HCT116 (cell line): ENCODE results near the gene PREX1. TPM values are rescaled to one million over a fixed set of nuclear protein-coding genes. Genes with fewer than 3 reads are reported as not detected.

ENCODE experiments used
- ATAC-seq: fragments of 200-7000 bp; cut with Tn5 transposase; 2 replicates; pipeline ENCODE4 v1.9.1; 2020; ENCODE audit warnings: mild to moderate bottlenecking, moderate library complexity
- BruUV-seq: library from RNA; stranded (reverse); fragments of 400-500 nt; replicated peaks from 2 replicates; lab custom pipeline; 2021; lab: Mats Ljungman, UMichigan
- CTCF ChIA-PET: fragments of 300-600 bp; sonication (Branson Sonifier 250); formaldehyde crosslinking; loops from one replicate; lab custom pipeline; 2021; ENCODE audit warnings: antibody characterized with exemption; lab: Charles Lee
- POLR2A ChIA-PET: fragments of 300-600, 350-600 bp; sonication (Branson Sonifier 250); formaldehyde crosslinking; loops from one replicate; lab custom pipeline; 2021; ENCODE audit warnings: antibody characterized with exemption; lab: Charles Lee
- RAD21 ChIA-PET, 2 experiments: fragments of 300-600 bp; sonication (Branson Sonifier 250); formaldehyde crosslinking; loops; one replicate each; lab custom pipeline; 2023; ENCODE audit warnings: low total read pairs in 2 of 2; ENCODE audit not compliant: uncharacterized antibody in 2 of 2, unreplicated experiment in 2 of 2, low non-redundant PET in 1 of 2; lab: Charles Lee
- DNase-seq: peaks from one replicate; pipeline ENCODE4 v3.0.0-alpha.2; 2010; ENCODE audit warnings: low read depth, low spot score
- H2AFZ ChIP-seq: fragments of 200-600 bp; shearing (Covaris generic), sonication (generic); 2 replicates; pipeline ENCODE4 v1.6.1; 2017; ENCODE audit warnings: low read depth, mixed run types, mixed read lengths, antibody characterized with exemption, low read length; ENCODE audit not compliant: poor library complexity, severe bottlenecking
- H3K27ac ChIP-seq: 2 replicates; pipeline ENCODE4 v1.5.1; 2012; ENCODE audit warnings: low read depth, low read length
- H3K27me3 ChIP-seq: fragments of 200-600 bp; sonication (generic); 2 replicates; pipeline ENCODE4 v1.6.1; 2016; ENCODE audit warnings: mixed run types, low read length, mixed read lengths; ENCODE audit not compliant: insufficient read depth
- H3K36me3 ChIP-seq, 2 experiments: fragments of 200-500 bp in 1 of 2; fragments of 200-600 bp in 1 of 2; sonication (Bioruptor generic) in 1 of 2; sonication (generic) in 1 of 2; 2 replicates each; pipeline versions ENCODE4 v1.5.1 to v1.6.1; 2014 to 2016; ENCODE audit warnings: low read length in 2 of 2, inconsistent platforms in 1 of 2, mixed read lengths in 1 of 2, mixed run types in 1 of 2; ENCODE audit not compliant: insufficient read depth in 2 of 2, control insufficient read depth in 1 of 2
- H3K4me1 ChIP-seq, 2 experiments: fragments of 200-600 bp in 1 of 2; sonication (generic) in 1 of 2; 2 replicates each; pipeline versions ENCODE4 v1.5.1 to v1.6.1; 2012 to 2017; ENCODE audit warnings: low read length in 2 of 2, inconsistent platforms in 1 of 2, mild to moderate bottlenecking in 1 of 2, mixed read lengths in 1 of 2, mixed run types in 1 of 2, moderate library complexity in 1 of 2; ENCODE audit not compliant: insufficient read depth in 2 of 2, control insufficient read depth in 1 of 2
- H3K4me2 ChIP-seq: fragments of 200-600 bp; sonication (generic); 2 replicates; pipeline ENCODE4 v1.6.1; 2017; ENCODE audit warnings: mixed run types, low read length, mixed read lengths
- H3K4me3 ChIP-seq, 2 experiments: fragments of 200-600 bp in 1 of 2; sonication (generic) in 1 of 2; replicated peaks in 1 of 2; 2 replicates each; pipeline ENCODE4 v1.5.1; 2011 to 2016; ENCODE audit warnings: low read length in 2 of 2, control low read depth in 1 of 2, low read depth in 1 of 2, mild to moderate bottlenecking in 1 of 2, mixed read lengths in 1 of 2, mixed run types in 1 of 2
- H3K79me2 ChIP-seq: fragments of 200-600 bp; sonication (generic); 2 replicates; pipeline ENCODE4 v1.6.1; 2017; ENCODE audit warnings: mild to moderate bottlenecking, mixed run types, low read length, moderate library complexity, mixed read lengths; ENCODE audit not compliant: insufficient read depth
- H3K9ac ChIP-seq: fragments of 200-600 bp; sonication (generic); 2 replicates; pipeline ENCODE4 v1.6.1; 2016; ENCODE audit warnings: low read length, mixed read lengths
- H3K9me2 ChIP-seq: fragments of 200-600 bp; sonication (generic), shearing (Covaris generic); 2 replicates; pipeline ENCODE4 v1.6.1; 2017; ENCODE audit warnings: mixed run types, mild to moderate bottlenecking, moderate library complexity; ENCODE audit not compliant: insufficient read depth
- H3K9me3 ChIP-seq, 2 experiments: fragments of 200-500 bp in 1 of 2; fragments of 200-600 bp in 1 of 2; sonication (Bioruptor generic) in 1 of 2; sonication (generic) in 1 of 2; 2 replicates each; pipeline ENCODE4 v1.6.1; 2014 to 2017; ENCODE audit warnings: low read length in 2 of 2, mixed read lengths in 2 of 2, inconsistent platforms in 1 of 2, low read depth in 1 of 2, mild to moderate bottlenecking in 1 of 2, mixed run types in 1 of 2, moderate library complexity in 1 of 2; ENCODE audit not compliant: control insufficient read depth in 1 of 2, insufficient read depth in 1 of 2
- H4K20me1 ChIP-seq: fragments of 200-600 bp; sonication (generic), shearing (Covaris generic); 2 replicates; pipeline ENCODE4 v1.6.1; 2017; ENCODE audit warnings: mixed run types, mild to moderate bottlenecking, moderate library complexity; ENCODE audit not compliant: insufficient read depth
- CBX3 ChIP-seq: IDR thresholded peaks from 2 replicates; pipeline ENCODE4 v1.6.1; 2012; ENCODE audit warnings: low read depth
- EZH2 ChIP-seq: fragments of 200-600 bp; sonication (generic); IDR thresholded peaks from 2 replicates; pipeline ENCODE4 v1.6.1; 2017; ENCODE audit warnings: antibody characterized with exemption, mixed run types
- EZH2phosphoT487 ChIP-seq: fragments of 200-600 bp; IDR thresholded peaks from 2 replicates; pipeline ENCODE4 v1.6.1; 2018; ENCODE audit warnings: antibody characterized with exemption, borderline replicate concordance
- FOSL1 ChIP-seq: IDR thresholded peaks from 2 replicates; pipeline ENCODE4 v1.6.1; 2012; ENCODE audit warnings: low read depth
- MAX ChIP-seq: IDR thresholded peaks from 2 replicates; pipeline ENCODE4 v1.6.1; 2012
- REST ChIP-seq: IDR thresholded peaks from 2 replicates; pipeline ENCODE4 v1.6.1; 2012; ENCODE audit warnings: low read depth
- SRF ChIP-seq: IDR thresholded peaks from 2 replicates; pipeline ENCODE4 v1.6.1; 2012; ENCODE audit warnings: low read depth
- ZFX ChIP-seq: fragments of 450-650 bp; IDR thresholded peaks from 2 replicates; pipeline ENCODE4 v1.6.1; 2017
- intact Hi-C: fragments of 100-400 bp; cut with micrococcal nuclease; formaldehyde crosslinking; loops from 2 replicates; pipeline ENCODE4 v1.10.0; 2022
- total RNA-seq: library from RNA; stranded (reverse); gene quantifications from one replicate; pipeline ENCODE4 v1.2.1, GENCODE V29; 2021; ENCODE audit not compliant: unreplicated experiment

Gene PREX1
- total RNA-seq, 1 experiment from 2014 or later, result 6.1 TPM

DNA sequence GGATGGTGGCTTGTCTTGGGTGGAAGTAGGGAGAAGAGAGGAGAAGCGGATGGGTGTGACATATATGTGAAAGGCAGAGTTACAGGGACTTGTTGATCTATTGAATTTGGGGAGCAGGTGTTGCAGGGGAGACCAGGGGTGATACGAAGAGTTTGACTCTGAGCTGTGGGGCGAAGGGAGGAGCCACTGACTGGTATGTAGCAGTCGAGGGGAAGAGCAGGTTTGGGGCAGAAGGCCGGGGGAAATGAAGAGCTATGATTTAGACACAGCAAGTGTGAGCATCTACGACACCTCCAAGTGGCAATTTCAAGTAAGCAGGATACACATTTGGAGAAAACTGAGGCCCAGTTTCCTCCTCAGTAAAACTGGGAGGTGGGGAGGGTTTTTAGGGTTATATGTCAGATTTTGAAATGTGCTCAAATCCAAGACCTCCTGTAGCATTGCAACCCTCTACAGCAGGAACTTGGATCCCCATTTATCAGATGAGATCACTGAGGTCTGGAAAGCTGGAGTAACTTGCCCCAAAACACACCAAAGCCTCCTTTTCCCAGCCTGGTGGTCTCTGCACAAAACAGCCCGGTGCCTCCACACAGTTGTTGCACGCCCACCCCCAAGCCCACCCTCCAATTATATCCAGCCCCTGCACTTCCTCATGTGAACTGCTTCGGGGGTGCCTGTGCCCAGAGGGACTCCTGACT is 137.8 kb downstream of the PREX1 start:
- intact Hi-C loops, result no loop called here
- POLR2A ChIA-PET, result no interaction called here
- H3K9me3 ChIP-seq, result no peaks in the 10 kb centered on the region
- H3K9me2 ChIP-seq, result no peaks in the 10 kb centered on the region
- H3K9ac ChIP-seq, result no peak overlapping the region
- no peaks in the 10 kb centered on the region for H3K36me3 ChIP-seq
- no peak overlapping the region for H3K27ac ChIP-seq
- no peaks in the 10 kb centered on the region for H3K27me3 ChIP-seq
- no peaks in the 10 kb centered on the region for H4K20me1 ChIP-seq
- ATAC-seq (no peak), DNase-seq (no peak)
- no peaks in the 10 kb centered on the region for H3K79me2 ChIP-seq
- RAD21 ChIA-PET, result no interaction called here
- peaks cover 0 to 6% of the 10 kb centered on the region in 2 experiments; a peak in 1 of 4 replicates for H3K4me1 ChIP-seq
- H2AFZ ChIP-seq, result no peak overlapping the region
- TF ChIP-seq EZH2, result no peak
- TF ChIP-seq MAX, result no peak
- no peak for TF ChIP-seq SRF
- TF ChIP-seq ZFX, result no peak
- no peak for TF ChIP-seq FOSL1
- TF ChIP-seq CBX3, result no peak
- TF ChIP-seq REST, result no peak
- TF ChIP-seq EZH2phosphoT487, result no peak
- CTCF ChIA-PET, result no interaction called here
- no peak overlapping the region for H3K4me2 ChIP-seq
- no peak overlapping the region for H3K4me3 ChIP-seq
- no TSS peak for BruUV-seq
